ENCODE measurements around the gene AAMP.

DNA sequence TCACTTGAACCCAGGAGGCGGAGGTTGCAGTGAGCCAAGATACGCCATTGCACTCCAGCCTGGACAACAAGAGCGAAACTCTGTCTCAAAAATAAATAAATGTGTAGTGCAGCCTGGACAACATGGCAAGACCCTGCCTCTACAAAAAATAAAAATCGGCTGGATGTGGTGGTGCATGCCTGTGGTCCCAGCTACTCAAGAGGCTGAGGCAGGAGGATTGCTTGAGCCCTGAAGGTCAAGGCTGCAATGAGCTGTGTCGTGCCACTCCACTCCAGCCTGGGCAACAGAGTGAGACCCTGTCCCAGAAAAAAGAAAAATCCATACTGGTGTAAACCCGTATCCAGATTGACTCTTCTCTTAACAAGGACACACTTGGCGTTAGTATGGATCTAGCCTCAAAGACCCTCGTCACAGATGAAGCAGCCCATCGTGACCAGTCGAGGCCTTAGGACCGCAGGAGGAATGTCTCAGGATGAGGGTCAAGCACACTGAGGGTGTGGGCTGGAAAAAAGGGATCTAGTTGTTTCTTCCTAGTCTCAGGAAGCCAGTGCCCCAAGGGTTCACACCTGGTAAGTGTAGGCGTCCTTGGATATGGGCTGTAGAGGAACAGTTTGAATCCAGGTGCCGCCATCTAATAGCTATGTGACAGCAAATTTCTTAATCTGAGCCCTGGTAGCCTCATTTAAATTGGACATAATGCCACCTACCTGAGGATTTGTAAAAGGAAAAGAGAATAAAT, 13.2 kb downstream of the AAMP start:
- no peak for TF ChIP-seq POLR2A (IDR thresholded peaks at IDR 0.05; ENCODE audit: low read length)
- TF ChIP-seq GATA1 (IDR thresholded peaks at IDR 0.05; ENCODE audit: low read depth, low read length), result no peak

Data from erythroblast (primary cell).